ENCODE data around the gene PCBP3. TPM values are rescaled to one million over a fixed set of nuclear protein-coding genes. Genes with fewer than 3 reads are reported as not detected.
"Not testable (repeated sequence)": the region's sequence is repeated elsewhere in the genome, so short reads cannot be mapped to it uniquely, and the experiment has no call there.

PCBP3 gene
- polyA plus RNA-seq (ENCODE audit: insufficient read length in 3 of 3) = 1 to 10 TPM; 1.1 to 1.7 (median 1.4) TPM

DNA sequence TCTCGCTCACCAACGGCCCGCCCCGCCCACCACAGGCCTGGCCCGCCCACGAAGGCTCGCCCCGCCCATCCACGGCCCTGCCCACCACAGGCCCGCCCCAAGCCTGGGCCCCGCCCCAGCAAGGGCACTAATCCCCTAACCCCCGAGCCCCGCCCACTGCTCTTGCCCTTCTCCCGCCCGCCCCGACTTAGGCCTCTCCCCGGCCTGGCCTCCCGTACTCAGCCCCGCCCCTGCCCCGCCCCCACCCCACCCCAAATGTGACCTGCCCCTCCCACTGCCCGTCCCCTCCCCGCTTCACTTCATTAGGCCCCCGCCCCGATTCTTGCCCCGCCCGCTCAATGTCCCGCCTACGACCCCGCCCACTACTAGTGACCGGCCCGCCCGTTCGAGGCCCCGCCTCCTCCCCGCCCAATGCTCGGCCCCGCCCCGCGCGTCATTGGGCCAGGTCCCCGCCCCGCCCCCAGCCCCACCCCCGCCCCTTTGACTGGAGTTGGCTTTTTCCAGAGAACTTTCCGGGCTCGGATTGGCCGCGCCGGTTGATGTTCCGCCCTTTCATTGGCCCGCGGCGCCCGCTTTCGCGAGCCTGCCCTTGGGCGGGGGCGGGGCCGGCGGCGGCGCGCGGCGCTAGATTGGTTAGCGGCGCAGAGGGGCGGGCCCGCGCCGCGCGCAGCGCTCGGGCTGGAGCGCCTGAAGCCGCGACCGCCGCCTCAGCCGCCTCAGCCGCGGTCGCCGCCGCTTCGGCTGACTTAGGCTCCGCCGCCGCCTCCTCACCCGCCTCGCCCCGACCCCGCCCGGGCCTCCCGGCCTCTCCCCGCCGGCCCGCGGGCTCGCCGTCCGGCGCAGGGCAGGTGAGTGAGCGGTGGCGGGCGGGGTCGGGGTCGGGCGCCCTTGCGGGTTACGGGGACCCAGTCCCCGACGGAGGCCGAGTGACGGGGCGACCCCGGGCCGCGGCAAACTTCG, at the start of gene PCBP3:
Gene PCBP3 (plus strand): TSS at position 705 of the 960 bp plus-strand sequence. CDS start 206,361 bp downstream, outside the sequence.
- peak; percentile 25 to 75 (median 58) for DNase-seq (ENCODE audit: low read depth in 3 of 3, low spot score in 2 of 3)

DNA sequence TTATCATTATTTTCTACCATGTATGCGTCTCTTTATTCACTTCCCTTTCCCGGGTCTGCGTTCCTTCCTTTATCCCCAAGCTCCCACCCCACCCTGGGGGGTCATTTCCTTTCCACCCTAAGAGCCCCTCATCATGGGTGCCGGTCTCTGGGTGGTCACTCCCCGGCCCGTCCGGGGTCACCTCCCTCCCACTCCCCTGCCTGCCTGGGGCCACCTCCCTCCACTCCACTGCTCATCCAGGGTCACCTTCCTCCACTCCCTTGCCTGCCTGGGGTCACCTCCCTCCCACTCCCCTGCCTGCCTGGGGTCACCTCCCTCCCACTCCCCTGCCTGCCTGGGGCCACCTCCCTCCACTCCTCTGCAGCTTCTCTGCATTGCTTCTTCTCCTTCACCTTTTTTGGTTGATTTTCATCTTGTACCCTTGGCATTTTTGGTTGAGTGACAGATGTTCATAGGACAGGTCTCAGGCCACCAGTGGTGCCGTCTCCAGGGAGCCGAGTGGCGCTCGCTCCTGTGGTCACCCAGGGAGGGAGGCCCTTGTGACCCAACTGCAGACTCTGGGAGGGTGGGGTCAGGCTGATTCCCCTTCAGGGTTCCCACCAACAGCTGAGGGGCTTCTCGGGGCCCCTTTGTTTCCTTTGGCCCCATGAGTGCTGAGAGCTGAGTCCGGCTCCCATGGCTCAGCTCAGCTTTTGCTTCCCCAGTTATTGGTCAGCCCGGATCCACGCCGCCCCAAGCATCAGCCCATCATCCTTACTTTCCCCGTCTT, 48.6 kb upstream of the PCBP3 start:
- no peak for DNase-seq (ENCODE audit: low read depth in 3 of 3, low spot score in 2 of 3)

DNA sequence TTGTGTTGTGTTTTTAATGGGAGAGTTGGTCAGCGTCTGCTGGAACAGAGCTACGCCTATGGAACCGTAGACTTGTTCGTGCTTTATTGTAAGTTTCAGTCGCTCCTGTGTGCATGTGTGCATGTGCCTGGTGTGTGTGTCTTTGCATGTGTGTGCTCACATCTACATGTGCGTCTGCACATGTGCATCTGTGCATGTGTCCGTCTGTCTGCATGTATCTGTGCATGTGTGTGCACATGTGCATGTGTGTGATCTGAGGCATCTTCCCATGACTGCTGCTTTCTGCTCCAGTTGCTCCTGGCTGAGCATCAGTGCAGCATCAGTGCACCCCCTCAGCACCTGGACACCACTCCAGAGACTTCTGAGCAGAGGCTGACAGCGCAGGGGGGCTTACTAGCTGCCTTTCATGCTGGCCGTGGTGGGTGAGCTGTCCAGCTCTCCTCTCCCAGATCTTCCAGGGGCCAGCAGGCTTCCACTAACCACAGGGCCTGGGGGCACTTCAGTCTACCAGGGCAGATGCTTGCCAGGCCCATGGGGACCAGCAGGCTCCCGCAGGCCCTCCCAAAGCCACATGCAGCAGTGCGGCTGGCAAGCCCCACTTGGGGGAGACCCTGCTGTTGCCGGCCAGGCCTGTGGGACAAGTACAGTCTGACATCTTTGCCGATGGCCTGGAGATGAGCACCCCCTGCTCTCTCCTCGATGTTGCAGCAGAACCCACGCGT, 47.8 kb upstream of the PCBP3 start:
- no peak for DNase-seq (ENCODE audit: low read depth in 3 of 3, low spot score in 2 of 3)

DNA sequence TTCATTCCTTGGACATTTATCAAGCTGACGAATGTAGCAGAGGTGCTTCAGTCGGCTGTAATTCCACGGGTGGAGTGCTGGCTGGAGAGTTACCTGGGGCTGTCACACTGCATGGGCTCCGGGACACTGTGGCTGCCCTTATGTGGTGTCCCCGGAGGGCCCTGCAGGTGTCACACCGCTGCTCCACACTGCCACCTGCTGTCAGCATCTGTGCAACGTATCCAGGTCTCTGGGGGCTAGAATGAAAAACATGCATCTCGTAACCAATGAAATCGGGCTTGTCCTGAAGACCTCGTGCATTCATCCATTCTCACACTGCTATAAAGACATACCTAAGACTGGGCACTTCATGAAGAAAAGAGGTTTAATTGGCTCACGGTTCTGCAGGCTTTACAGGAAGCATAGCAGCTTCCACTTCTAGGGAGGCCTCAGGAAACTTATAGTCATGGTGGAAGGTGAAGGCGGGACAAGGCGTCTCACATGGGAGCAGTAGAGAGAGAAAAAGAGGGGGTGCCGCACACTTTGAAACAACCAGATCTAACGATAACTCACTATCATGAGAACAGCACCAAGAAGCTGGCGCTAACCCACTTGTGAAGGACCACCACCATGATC, 46.7 kb upstream of the PCBP3 start:
- DNase-seq (ENCODE audit: low read depth in 3 of 3, low spot score in 2 of 3) = no peak

DNA sequence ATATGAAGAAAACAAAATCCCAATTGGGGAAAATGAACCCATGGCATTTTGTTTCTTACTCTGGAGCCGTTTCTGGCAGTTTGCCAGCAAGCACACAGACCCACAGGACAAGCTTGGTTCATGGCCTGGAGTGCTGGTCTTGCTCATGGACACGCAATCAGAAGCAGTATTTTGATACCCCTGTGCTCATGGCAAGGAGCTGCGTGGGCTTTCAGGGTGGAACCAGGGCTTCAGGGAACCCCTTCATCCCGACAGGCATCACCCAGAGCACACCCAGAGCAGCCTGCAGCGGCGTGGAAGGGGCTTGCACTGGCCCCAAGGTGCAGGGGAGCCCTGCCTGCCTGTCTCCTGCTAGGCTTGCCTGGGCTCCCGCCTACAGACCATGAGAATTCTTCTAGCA, 45.4 kb upstream of the PCBP3 start:
- DNase-seq (ENCODE audit: low read depth in 3 of 3, low spot score in 2 of 3) = no peak

DNA sequence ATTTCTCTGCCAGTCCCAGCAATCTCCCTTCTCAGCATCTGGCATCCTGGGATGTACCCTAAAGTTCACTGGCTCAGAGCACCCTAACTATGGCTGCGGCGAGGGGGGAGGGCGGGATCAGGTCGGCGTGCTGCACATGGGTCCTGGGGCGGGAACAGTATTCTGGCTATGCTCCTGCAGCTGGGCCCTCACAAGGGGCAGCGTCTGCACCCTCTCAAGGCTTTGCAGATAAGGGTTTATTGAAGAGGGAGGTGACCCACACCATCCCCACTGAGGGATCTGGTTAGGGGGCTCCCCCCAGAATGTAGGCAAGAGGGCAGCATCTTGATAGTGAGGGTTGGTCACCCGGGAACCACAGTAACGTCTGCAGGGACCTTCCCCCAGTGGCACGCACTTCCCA, 44.9 kb upstream of the PCBP3 start:
- DNase-seq (ENCODE audit: low read depth in 3 of 3, low spot score in 2 of 3) = no peak

DNA sequence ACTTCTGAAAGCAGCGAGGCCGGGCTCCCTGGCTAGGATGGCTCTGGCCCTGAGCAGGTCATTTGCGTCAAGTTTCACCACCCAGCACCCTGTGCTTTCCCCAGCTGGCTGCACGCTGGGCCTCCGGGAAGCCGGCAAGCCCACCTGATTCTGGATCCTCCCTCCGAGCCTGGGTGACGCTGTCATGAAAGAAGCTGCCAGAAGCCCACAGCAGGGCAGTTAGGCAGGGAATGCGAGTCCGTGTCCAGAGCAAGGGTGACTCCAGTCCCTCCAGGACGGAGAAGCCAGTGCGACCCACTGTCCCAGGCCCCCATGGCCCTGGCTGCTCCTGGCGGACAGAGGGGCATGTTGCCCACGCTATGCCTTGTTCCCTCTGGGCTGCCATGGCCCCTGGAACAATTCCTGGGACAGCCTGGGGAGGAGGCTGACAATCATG, 44.4 kb upstream of the PCBP3 start:
- no peak for DNase-seq (ENCODE audit: low read depth in 3 of 3, low spot score in 2 of 3)

DNA sequence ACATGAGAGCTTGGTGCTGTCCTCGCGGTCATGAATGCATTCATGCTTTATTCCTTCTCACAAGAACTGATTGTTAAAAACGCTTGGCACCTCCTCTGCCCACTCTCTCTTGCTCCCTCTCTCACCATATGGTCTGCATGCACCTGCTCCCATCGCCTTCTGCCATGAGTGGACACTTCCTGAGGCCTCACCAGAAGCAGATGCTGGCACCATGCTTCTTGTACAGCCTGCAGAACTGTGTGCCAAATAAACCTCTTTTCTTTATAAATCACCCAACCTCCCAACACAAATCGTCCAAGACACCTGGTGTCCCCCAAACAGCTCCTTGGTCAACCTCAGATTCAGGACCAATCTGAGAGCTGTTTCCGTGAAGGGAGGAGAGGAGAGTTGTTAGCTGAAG, 43.3 kb upstream of the PCBP3 start:
- DNase-seq (ENCODE audit: low read depth in 3 of 3, low spot score in 2 of 3) = no peak

DNA sequence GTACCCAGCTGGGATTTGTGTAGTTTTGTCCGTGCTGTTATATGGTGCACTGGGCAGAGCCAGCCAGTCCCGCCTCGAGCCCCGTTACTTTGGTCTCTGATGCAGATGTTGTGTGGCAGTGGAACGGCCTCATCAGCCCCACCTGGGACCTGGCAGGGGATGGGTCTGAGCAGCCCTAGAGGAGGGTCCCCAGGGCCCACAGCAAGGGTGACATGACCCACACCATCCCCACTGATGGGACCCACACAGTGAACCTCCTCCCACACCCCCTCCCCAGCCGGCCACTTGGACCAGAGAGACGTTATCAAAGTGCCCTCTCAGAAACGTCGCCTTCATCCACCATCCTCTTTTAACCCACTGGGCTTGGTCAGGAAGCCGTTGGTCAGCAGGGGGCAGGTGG, 42.0 kb upstream of the PCBP3 start:
- no peak for DNase-seq (ENCODE audit: low read depth in 3 of 3, low spot score in 2 of 3)

DNA sequence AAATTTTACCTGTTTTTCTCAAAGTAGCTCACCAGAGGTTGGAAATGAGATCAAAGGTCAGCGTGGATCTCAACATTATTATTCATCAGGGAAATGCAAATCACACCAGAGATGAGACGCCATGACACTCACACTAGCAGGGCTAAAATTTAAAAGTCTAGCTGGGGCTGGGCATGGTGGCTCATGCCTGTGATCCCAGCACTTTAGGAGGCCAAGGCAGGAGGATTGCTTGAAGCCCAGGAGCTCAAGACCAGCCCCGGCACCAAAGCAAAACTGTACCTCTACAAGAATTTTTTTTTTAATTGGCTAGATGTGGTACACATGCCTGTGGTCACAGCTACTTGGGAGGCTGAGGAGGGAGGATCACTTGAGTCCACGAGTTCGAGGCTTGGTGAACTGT, 41.4 kb upstream of the PCBP3 start:
- DNase-seq (ENCODE audit: low read depth in 3 of 3, low spot score in 2 of 3) = no peak

DNA sequence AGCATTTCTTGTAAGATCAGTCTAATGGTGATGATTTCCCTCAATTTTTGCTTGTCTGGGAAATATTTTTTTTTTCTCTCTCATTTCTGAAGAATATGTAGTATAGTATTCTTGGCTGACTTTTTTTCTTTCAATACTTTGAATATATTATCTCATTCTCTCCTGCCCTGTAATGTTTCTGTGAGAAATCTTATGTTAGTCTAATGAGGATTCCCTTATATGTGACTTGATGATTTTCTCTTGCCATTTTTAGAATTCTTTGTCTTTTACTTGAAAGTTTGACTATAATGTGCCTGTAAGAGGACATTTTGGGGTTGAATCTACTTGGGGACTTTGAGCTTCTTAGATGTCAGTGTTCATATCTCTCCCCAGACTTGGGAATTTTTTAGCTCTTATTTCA, 40.0 kb upstream of the PCBP3 start:
- DNase-seq (ENCODE audit: low read depth in 3 of 3, low spot score in 2 of 3) = no peak

DNA sequence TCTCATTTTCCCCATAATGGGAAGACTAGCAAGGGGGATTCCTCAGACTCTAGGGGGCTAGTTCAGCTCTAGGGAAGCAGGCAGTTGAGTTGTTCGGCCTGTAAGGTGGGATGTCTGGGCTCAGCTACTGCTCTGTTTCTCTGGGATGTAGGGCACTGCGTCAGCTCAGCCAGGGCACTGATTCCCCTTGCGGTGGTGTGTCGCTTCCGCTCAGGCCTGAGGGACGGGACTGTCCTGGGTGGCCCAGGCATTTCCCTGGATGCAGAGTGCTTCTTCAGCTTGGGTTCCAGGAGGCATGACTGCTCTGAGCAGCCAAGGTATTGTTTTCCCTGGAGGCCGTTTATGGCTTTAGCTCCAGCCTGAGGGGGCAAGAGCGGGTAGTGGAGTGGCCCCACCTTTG, 38.8 kb upstream of the PCBP3 start:
- DNase-seq (ENCODE audit: low read depth in 3 of 3, low spot score in 2 of 3) = not testable (repeated sequence)

DNA sequence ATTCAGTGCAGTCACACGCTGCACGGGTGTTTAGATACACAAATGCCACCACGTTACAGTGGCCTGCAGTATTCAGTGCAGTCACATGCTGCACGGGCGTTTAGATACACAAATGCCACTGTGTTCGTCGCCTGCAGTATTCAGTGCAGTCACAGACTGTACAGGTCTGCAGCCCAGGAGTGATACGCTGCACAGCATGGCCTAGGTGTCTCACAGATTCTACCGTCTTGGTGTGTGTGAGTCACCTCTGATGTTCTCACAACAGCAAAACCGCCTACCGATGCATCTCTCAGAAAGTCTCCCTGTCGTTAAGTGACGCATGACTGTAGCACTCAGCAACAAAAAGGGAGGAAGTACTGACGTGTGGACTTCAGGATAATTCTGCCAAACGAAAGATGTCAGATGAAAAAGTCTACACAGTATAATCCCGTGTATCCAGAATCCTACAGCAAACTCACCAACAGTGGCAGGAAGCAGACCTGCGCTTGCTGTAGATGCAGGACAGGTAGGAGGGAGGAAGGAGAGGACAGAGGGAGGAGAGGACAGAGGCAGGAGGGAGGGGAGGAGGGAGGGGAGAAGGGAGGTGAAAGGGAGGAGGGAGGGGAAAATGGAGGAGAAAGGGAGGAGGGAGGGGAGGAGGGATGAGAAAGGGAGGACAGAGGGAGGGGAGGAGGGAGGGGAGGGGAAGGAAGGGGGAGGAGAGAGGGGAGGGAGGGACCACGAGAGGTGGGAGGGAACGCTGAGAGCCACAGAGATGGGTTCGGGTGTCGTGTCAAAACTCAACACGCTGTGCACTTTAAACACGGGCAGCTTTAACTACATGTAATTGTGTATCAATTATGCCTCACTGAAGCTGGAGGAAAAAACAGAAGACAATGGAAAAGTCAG, 36.3 kb upstream of the PCBP3 start:
- no peak for DNase-seq (ENCODE audit: low read depth in 3 of 3, low spot score in 2 of 3)

DNA sequence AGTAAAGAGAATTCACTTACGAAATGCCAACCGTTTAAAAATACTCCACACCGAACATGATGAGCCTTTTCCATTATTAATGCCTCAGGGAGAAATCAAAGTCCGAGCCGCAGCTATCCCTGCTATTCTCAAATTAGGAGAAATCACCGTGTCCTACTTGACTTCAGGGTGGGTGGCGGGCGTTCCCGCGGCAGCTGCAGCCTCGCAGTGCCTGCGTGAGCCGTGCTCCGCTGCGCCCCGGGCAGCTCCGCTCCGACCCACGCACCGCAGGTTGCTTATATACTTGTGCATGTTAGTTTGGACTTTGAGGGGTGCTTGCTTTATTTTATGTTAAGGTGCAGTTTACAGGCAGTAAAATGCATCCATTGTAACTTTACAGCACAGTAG, 35.6 kb upstream of the PCBP3 start:
- DNase-seq (ENCODE audit: low read depth in 3 of 3, low spot score in 2 of 3) = no peak

DNA sequence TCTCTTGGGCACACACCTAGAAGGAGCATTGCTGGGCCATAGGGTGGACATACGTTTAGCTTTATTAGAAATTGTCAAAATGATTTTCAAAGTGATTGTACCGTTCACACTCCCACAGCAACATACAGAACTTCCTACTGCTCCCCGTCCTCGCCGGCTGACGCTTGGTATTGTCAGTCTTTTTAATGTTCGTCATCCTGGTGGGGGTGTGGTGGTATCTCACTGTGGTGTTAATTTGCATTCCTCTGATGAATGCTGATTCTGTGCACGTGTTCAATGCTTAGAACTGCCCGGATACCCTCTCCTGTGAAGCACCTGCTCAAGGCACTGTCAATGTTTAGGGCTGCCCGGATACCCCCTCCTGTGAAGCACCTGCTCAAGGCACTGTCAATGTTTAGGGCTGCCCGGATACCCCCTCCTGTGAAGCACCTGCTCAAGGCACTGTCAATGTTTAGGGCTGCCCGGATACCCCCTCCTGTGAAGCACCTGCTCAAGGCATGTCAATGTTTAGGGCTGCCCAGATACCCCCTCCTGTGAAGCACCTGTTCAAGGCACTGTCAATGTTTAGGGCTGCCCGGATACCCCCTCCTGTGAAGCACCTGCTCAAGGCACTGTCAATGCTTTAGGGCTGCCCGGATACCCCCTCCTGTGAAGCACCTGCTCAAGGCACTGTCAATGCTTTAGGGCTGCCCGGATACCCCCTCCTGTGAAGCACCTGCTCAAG, 34.6 kb upstream of the PCBP3 start:
- not testable (repeated sequence) for DNase-seq (ENCODE audit: low read depth in 3 of 3, low spot score in 2 of 3)

DNA sequence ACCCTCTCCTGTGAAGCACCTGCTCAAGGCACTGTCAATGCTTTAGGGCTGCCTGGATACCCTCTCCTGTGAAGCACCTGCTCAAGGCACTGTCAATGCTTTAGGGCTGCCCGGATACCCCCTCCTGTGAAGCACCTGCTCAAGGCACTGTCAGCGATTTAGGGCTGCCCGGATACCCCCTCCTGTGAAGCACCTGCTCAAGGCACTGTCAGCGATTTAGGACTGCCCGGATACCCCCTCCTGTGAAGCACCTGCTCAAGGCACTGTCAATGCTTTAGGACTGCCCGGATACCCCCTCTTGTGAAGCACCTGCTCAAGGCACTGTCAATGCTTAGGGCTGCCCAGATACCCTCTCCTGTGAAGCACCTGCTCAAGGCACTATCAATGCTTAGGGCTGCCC, 33.9 kb upstream of the PCBP3 start:
- DNase-seq (ENCODE audit: low read depth in 3 of 3, low spot score in 2 of 3) = not testable (repeated sequence)

DNA sequence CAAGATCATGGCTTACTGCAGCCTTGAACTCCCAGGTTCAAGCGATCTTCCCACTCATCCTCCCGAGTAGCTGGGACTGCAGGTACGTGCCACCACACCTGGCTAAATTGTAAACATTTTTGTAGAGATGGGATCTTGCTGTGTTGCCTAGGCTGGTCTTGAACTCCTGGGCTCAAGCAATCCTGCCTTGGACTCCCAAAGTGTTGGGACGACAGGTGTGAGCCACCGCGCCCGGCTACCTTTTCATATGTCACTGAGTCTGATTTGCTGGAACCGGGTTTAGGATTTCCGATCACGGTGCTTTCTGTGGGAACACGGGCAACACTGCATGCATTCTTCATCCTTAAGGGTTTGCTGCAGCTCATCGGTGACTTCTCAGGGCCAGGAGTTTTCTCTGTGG, 32.2 kb upstream of the PCBP3 start:
- no peak for DNase-seq (ENCODE audit: low read depth in 3 of 3, low spot score in 2 of 3)

DNA sequence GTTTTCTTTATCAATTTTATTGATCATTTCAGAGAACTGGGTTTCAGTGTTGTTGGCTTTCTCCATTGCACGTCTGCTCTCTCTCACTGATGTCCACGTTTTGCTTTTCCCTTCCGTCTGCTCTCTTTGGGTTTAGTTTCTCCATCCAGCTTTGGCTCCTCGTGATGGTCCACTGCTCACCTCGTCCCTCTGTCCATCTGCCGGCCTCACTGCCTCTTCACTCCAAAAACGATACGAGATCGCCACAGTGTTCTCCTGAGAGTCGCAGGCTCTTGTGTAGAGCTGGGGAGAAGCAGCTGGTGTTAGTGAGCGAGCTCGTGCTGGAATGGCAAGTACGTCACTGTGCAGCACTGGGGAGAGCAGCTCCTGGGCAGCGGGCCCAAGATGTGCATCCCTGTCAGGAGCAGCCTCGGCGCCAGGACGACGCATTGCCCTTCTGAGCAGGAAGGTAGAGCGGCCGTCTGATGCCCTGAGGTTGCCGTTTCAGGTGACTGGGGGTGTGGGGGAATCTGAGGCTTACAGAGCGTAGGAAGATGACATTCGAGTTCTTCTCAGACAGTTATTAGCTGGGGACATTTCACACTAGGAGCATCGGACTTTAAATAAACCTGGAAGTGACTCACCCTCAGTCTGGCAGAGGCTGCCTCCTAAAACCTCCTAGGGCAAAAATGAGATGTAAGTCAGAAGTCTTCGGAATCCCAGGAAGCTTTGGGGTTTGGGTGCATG, 31.4 kb upstream of the PCBP3 start:
- no peak for DNase-seq (ENCODE audit: low read depth in 3 of 3, low spot score in 2 of 3)

All from right renal cortex interstitium (tissue), 3 donors.